ENCODE measurements around the gene ANKRD12. TPM values are rescaled to one million over a fixed set of nuclear protein-coding genes. Genes with fewer than 3 reads are reported as not detected.

Gene ANKRD12
- total RNA-seq, 6 experiments from 2014 or later: 26.5 to 31.3 (median 29.8) TPM

- Mint-ChIP-seq H3K9me3 (no peaks in the 10 kb centered on the region), H3K4me3 (no peak overlapping the region), H3K27me3 (ENCODE audit: insufficient read depth) (no peaks in the 10 kb centered on the region), H3K36me3 (ENCODE audit: low read depth) (peaks cover 58% of the 10 kb centered on the region), H3K27ac (no peak overlapping the region), H3K4me1 (ENCODE audit: low read depth) (no peaks in the 10 kb centered on the region)
- TF ChIP-seq CTCF (IDR thresholded peaks at IDR 0.05): no peak
- DNase-seq: no peak
Measured at GRCh38 chr18:9217743-9218451, 81.3 kb downstream of the ANKRD12 start.

GRCh38 chr18:9221040-9221439, 84.5 kb downstream of the ANKRD12 start:
- DNase-seq: no peak
- Mint-ChIP-seq H3K27ac (no peak overlapping the region), H3K36me3 (ENCODE audit: low read depth) (peaks cover 43% of the 10 kb centered on the region), H3K27me3 (ENCODE audit: insufficient read depth) (no peaks in the 10 kb centered on the region), H3K4me3 (no peak overlapping the region), H3K9me3 (no peaks in the 10 kb centered on the region), H3K4me1 (ENCODE audit: low read depth) (no peaks in the 10 kb centered on the region)
- no peak for TF ChIP-seq CTCF (IDR thresholded peaks at IDR 0.05)

GRCh38 chr18:9221661-9222060, 85.1 kb downstream of the ANKRD12 start:
- Mint-ChIP-seq H3K36me3 (ENCODE audit: low read depth) (peaks cover 37% of the 10 kb centered on the region), H3K4me3 (no peak overlapping the region), H3K4me1 (ENCODE audit: low read depth) (no peaks in the 10 kb centered on the region), H3K27ac (no peak overlapping the region), H3K9me3 (no peaks in the 10 kb centered on the region), H3K27me3 (ENCODE audit: insufficient read depth) (no peaks in the 10 kb centered on the region)
- no peak for TF ChIP-seq CTCF (IDR thresholded peaks at IDR 0.05)
- no peak for DNase-seq

- Mint-ChIP-seq H3K27me3 (ENCODE audit: insufficient read depth) (no peaks in the 10 kb centered on the region), H3K36me3 (ENCODE audit: low read depth) (peaks cover 41% of the 10 kb centered on the region)
- DNase-seq: no peak
Measured at GRCh38 chr18:9223356-9223755, 86.8 kb downstream of the ANKRD12 start.

GRCh38 chr18:9226463-9226862, 89.9 kb downstream of the ANKRD12 start:
- peaks cover 7% of the 10 kb centered on the region; the same call in 1 of the 2 replicates for H3K4me1 Mint-ChIP-seq (ENCODE audit: low read depth)
- H3K27me3 Mint-ChIP-seq (ENCODE audit: insufficient read depth): no peaks in the 10 kb centered on the region
- no peak overlapping the region for H3K4me3 Mint-ChIP-seq
- peaks cover 35% of the 10 kb centered on the region for H3K36me3 Mint-ChIP-seq (ENCODE audit: low read depth)
- H3K9me3 Mint-ChIP-seq: peaks cover 6% of the 10 kb centered on the region
- no peak for TF ChIP-seq CTCF (IDR thresholded peaks at IDR 0.05)
- H3K27ac Mint-ChIP-seq: no peak overlapping the region
- no peak for DNase-seq

More at GRCh38 chr18:9223356-9223755, 86.8 kb downstream of the ANKRD12 start:
- no peaks in the 10 kb centered on the region for H3K4me1 Mint-ChIP-seq (ENCODE audit: low read depth)
- no peak for TF ChIP-seq CTCF (IDR thresholded peaks at IDR 0.05)
- H3K4me3 Mint-ChIP-seq: no peak overlapping the region
- no peak overlapping the region for H3K27ac Mint-ChIP-seq
- no peaks in the 10 kb centered on the region for H3K9me3 Mint-ChIP-seq
